HG03565 (cell line): ENCODE measurements around the gene EMC7.
"Not testable (repeated sequence)": the region's sequence is repeated elsewhere in the genome, so short reads cannot be mapped to it uniquely, and the experiment has no call there.

Experiments
- ATAC-seq: cut with Tn5 transposase; IDR thresholded peaks from one replicate; pipeline ENCODE4 v1.9.1; 2021; ENCODE audit warnings: mild to moderate bottlenecking, moderate library complexity; ENCODE audit not compliant: unreplicated experiment

EMC7 gene

GRCh38 chr15:34101366-34102174, at the start of gene EMC7, which contains the start of gene PGBD4:
EMC7 (minus strand) TSS chr15:34101862; CDS start chr15:34101839, 23 bp downstream.
PGBD4 (plus strand) TSS chr15:34102083; CDS start chr15:34102532, 449 bp downstream.
- ATAC-seq = peak; percentile 92

DNA sequence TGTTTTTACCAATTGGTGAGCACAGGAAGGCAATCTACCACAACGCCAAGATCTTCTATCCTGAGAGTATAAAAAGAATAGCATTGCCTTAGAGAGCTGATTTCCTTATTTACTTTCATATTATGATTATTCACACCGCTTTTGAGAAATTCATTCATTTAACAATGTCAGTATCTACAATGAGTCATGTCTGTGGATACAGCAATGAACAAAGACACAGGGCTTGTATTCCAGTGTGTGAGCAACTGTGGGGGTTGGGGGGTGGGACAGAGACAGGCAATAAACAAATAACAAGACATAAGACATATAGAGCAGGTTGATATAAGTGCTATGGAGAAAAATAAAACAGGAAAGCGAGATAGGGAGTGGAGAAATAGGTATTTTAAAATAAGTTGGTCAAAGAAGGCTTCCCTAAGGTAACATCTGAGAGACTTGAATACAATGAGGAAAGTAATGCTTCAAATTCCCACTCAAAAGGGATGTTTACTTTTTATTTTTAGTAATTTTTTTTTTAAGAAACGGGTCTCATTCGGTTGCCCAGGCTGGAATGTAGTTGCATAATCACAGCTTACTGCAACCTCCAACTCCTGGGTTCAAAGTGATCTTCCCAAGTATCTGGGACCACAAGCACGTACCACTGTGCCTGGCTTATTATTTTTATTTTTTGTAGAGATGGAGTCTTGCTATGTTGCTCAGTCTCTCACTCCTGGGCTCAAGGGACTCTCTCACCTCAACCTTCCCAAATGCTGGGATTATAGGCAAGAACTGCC, 45.9 kb upstream of the EMC7 start:
- ATAC-seq = no peak

GRCh38 chr15:34133511-34133910, 31.8 kb upstream of the EMC7 start:
- no peak for ATAC-seq

DNA sequence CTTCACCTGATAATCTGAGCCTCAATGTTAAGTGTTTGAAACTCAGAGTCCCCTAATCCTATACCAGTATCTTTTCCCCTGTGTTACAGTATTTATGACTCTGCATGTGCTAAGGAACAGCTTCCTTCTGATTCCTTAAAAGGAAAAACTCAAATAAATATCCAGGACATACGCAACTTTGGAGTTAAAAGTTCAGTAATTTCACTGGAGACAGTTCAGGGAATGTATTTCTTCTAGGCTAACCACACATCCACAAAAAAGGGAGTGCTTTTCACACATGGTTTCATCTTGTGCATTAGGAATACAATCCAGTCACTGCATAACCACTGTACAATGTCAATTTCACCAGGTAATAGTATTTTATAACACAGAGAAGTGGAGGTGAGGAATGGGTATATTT, 31.2 kb upstream of the EMC7 start:
- no peak for ATAC-seq

GRCh38 chr15:34128898-34129297, 27.2 kb upstream of the EMC7 start:
- ATAC-seq = no peak

- no peak for ATAC-seq
Observed at GRCh38 chr15:34126522-34126921, 24.9 kb upstream of the EMC7 start.

DNA sequence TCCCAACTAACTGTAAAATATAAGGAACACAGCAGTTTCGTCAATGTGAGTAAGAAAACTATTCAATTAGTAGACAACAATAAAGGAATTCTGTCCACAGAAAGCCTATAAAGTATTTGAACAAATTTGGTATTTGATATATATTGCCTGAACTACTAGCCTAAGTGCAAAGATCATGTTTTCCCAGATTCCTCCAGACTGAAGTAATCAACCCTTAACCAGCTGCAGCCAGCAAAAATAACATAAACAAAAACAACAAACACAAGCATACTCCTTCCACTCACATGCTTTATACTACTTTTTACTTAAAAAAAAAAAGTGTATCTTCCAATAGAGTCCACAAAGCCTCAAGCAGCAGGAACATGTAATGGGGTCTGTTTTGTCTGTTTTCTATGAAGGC, 24.3 kb upstream of the EMC7 start:
- no peak for ATAC-seq

DNA sequence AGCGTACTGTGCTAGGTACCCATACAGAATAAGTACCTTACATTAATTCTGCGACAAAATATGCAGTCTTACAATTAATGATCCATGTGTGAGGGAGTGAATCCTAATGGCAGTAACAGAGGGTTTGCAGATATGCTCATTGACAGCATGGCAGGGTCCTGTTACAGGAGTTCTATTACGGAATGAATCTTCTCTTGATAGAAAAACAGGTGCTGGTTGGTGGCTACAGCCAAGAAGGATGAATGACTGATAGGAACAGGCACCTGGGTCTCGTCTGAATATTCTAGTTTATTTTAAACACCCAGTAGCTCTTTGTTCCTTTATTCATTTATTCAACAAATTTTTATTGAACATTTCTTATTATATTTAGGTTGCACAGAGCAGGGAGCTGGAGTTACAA, 23.0 kb upstream of the EMC7 start:
- ATAC-seq = no peak

GRCh38 chr15:34122771-34123183, 21.1 kb upstream of the EMC7 start:
- ATAC-seq = peak; percentile 67

DNA sequence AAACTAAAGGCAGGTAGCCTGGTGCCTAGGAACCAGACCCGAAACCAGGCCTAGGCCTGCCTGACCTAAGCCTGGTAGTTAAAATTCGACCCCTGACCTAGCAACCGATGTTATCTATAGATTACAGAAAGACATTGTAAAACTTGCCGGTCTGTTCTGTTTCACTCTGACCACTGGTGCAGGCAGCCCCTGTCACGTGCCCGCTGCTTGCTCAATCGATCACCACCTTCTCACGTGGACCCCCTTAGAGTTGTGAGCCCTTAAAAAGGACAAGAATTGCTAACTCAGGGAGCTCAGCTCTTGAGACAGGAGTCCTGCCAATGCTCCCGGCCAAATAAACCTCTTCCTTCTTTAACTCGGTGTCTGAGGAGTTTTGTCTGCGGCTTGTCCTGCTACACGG, 20.1 kb upstream of the EMC7 start:
- ATAC-seq = not testable (repeated sequence)

DNA sequence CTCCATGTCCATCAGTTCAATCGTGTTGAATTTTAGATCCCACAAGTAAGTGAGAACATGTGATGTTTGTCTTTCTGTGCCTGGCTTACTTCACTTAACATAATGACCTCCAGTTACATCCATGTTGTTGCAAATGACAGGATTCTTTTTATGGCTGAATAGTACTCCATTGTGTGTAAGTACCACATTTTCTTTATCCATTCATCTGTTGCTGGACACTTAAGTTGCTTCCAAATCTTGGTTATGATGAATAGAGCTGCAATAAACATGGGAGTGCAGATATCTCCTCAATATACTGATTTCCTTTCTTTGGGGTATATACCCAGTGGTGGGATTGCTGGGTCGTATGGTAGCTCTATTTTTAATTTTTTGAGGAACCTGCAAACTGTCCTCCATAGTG, 18.8 kb upstream of the EMC7 start:
- ATAC-seq = not testable (repeated sequence)

DNA sequence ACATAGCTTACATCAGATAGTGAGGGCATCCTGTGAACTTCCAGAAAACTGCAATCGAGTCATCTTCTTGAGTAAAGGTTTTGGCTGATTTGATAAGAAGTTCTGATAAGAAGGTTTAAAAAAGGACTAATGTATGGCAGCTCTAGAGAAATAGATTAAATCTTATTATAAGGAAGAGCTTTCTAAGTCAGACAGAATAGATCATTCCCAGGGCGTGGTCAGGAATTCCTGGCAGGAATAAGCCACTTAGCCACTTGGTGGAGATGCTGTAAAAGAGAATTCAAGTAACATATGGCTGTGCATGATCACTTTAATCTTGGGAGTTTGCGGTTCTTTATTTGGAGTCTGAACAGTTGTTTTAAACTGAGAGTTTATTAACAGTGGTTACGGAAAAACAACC, 17.6 kb upstream of the EMC7 start:
- no peak for ATAC-seq

GRCh38 chr15:34116620-34117019, 15.0 kb upstream of the EMC7 start:
- ATAC-seq = no peak

DNA sequence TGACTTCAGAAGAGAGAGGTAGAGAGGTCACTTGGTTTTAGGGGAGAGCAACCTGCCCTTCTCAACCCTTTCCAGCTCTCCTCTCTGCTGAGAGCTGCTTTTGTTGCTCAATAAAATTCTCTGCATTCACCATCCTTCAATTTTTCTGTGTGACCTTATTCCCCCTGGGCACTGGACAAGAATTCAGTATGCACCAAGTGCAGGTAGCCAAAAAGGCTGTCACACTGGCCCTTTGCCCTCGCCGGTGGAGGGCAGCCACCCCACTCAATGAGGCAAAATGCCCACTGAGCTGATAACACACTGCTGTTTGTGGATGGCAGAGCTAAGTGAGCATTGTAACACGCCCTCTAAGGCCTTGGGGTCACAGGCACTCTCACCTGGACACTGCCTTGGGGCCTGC, 13.1 kb upstream of the EMC7 start:
- ATAC-seq = no peak

DNA sequence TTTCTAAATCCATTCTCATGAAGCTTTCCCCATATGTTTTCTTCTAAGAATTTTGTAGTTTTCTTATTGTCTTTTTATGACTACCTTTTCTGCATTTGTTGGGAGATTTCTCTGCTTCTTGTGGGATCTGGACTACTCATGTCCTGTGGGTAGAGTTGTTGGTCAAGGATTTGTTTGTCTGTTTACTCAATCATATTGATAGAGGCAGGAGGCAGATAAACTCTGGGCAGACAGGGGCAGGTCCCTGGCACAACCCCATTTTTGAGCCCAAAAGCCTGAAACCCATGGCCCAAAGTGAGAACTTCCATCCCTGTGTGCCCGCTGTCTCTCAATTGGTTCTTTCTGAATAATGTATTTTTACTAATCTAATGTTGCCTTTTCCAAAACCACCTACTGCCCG, 12.6 kb upstream of the EMC7 start:
- no peak for ATAC-seq

DNA sequence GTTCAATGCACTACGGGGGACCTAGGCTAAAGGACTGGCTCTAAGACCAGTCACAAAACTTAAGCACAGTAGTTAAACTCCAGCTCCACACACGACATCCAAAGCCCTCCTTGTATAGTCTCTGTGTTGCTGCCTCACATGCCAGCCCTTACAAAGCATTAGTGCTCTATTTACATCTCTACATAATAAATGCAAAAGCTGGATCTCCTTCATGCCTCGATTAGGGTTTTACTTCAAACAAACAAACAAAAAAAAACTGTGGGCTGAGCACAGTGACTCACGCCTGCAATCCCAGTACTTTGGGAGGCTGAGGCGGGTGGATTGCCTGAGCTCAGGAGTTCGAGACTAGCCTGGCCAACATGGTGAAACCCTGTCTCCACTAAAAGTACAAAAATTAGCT, 9.8 kb upstream of the EMC7 start:
- no peak for ATAC-seq

- no peak for ATAC-seq
Observed at GRCh38 chr15:34109797-34110663, 8.4 kb upstream of the EMC7 start.

GRCh38 chr15:34107315-34107714, 5.7 kb upstream of the EMC7 start:
- ATAC-seq = no peak

- no peak for ATAC-seq
Observed at GRCh38 chr15:34106423-34106822, 4.8 kb upstream of the EMC7 start.

- ATAC-seq = no peak
Observed at GRCh38 chr15:34102175-34102925, 688 bp upstream of the EMC7 start.
